Vagina (tissue), 2 donors: ENCODE results near the gene ARL5A.

ENCODE experiments used
- POLR2A ChIP-seq, 2 donors: fragments of 450-650 bp; IDR thresholded peaks; one replicate each; pipeline ENCODE4 v1.6.1; 2017; ENCODE audit warnings: antibody characterized with exemption in 2 of 2, mild to moderate bottlenecking in 2 of 2, moderate library complexity in 2 of 2
- TF ChIP-seq, protein P1 (sequence below), 3 experiments: fragments of 450-650 bp in 2 of 3; fragments of 200-600 bp in 1 of 3; sonication (generic) in 1 of 3; IDR thresholded peaks; one replicate each; pipeline ENCODE4 v1.5.1; 2017 to 2019; ENCODE audit warnings: antibody characterized with exemption in 3 of 3, mild to moderate bottlenecking in 2 of 3, moderate library complexity in 2 of 3

DNA sequence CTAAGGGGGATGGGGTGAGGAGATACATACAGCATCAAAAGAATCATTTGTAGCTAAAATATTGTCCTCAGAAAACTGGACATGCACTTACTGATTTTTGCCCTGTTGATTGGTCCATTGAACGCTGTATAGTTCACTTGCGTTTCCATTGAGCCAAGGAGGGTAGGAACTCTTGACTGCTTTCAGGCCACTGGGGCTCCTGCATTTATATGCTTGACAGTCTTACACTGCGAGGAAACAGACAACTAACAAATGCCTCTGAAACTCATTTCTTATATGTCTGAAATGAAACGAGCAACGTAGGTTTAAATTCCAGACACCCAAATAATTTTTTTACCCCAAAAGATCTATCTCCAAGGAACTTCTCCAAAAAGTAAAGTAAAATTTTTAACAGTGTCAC is 42.1 kb downstream of the ARL5A start:
- TF ChIP-seq, protein P1, sequence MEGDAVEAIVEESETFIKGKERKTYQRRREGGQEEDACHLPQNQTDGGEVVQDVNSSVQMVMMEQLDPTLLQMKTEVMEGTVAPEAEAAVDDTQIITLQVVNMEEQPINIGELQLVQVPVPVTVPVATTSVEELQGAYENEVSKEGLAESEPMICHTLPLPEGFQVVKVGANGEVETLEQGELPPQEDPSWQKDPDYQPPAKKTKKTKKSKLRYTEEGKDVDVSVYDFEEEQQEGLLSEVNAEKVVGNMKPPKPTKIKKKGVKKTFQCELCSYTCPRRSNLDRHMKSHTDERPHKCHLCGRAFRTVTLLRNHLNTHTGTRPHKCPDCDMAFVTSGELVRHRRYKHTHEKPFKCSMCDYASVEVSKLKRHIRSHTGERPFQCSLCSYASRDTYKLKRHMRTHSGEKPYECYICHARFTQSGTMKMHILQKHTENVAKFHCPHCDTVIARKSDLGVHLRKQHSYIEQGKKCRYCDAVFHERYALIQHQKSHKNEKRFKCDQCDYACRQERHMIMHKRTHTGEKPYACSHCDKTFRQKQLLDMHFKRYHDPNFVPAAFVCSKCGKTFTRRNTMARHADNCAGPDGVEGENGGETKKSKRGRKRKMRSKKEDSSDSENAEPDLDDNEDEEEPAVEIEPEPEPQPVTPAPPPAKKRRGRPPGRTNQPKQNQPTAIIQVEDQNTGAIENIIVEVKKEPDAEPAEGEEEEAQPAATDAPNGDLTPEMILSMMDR (IDR thresholded peaks at IDR 0.05) = no peak
- TF ChIP-seq POLR2A (IDR thresholded peaks at IDR 0.05) = no peak
